ENCODE results near the gene WASF2. TPM values are rescaled to one million over a fixed set of nuclear protein-coding genes. Genes with fewer than 3 reads are reported as not detected.
"Not testable (repeated sequence)": the region's sequence is repeated elsewhere in the genome, so short reads cannot be mapped to it uniquely, and the experiment has no call there.

WASF2 gene
- total RNA-seq, 1 donor from 2014 or later, result 27.9 TPM

- DNase-seq (ENCODE audit: low read depth), result no peak
- TF ChIP-seq CTCF (conservative IDR thresholded peaks at IDR 0.05; ENCODE audit: low read depth, low read length), result no peak
- H3K4me3 ChIP-seq (ENCODE audit: low read depth, low read length), result peak overlapping the region; percentile 77
These were observed 98.4 kb downstream of the WASF2 start for GRCh38 chr1:27391511-27392095.

GRCh38 chr1:27388337-27389005 is 101.5 kb downstream of the WASF2 start:
- peak; percentile 95 for TF ChIP-seq CTCF (conservative IDR thresholded peaks at IDR 0.05; ENCODE audit: low read depth, low read length)
- DNase-seq (ENCODE audit: low read depth), result no peak
- H3K4me3 ChIP-seq (ENCODE audit: low read depth, low read length), result no peak overlapping the region

GRCh38 chr1:27384797-27385196 is 105.2 kb downstream of the WASF2 start:
- H3K4me3 ChIP-seq (ENCODE audit: low read depth, low read length), result not testable (repeated sequence)

GRCh38 chr1:27383661-27384060 is 106.3 kb downstream of the WASF2 start:
- no peak for TF ChIP-seq CTCF (conservative IDR thresholded peaks at IDR 0.05; ENCODE audit: low read depth, low read length)
- DNase-seq (ENCODE audit: low read depth), result no peak
- H3K4me3 ChIP-seq (ENCODE audit: low read depth, low read length), result no peak overlapping the region

More at GRCh38 chr1:27384797-27385196, 105.2 kb downstream of the WASF2 start:
- not testable (repeated sequence) for DNase-seq (ENCODE audit: low read depth)

GRCh38 chr1:27383039-27383605 is 106.8 kb downstream of the WASF2 start, which contains the start of gene CD164L2:
Gene CD164L2 (minus strand): TSS chr1:27383333. CDS start chr1:27383239, 94 bp downstream.
- no peak for DNase-seq (ENCODE audit: low read depth)
- no peak within 1 kb of the TSS for H3K4me3 ChIP-seq (ENCODE audit: low read depth, low read length)
- no peak for TF ChIP-seq CTCF (conservative IDR thresholded peaks at IDR 0.05; ENCODE audit: low read depth, low read length)

- TF ChIP-seq CTCF (conservative IDR thresholded peaks at IDR 0.05; ENCODE audit: low read depth, low read length), result no peak
- no peak for DNase-seq (ENCODE audit: low read depth)
- H3K4me3 ChIP-seq (ENCODE audit: low read depth, low read length), result no peak overlapping the region
These were observed 107.8 kb downstream of the WASF2 start for GRCh38 chr1:27381969-27382762.
